Smooth muscle cell (in vitro differentiated cells): Measurements from ENCODE around the gene SERTM2. TPM values are rescaled to one million over a fixed set of nuclear protein-coding genes. Genes with fewer than 3 reads are reported as not detected.

Experiments used
- DNase-seq: peaks from one replicate; lab custom pipeline; 2025; ENCODE audit not compliant: unreplicated experiment; lab: John Stamatoyannopoulos, UW
- H2AFZ ChIP-seq: fragments of 200-600 bp; sonication (generic); 2 replicates; pipeline ENCODE4 v1.6.0; 2016; ENCODE audit warnings: antibody characterized with exemption, low read depth, mild to moderate bottlenecking
- H3F3A ChIP-seq: fragments of 200-600 bp; sonication (generic); 2 replicates; pipeline ENCODE4 v1.6.0; 2017; ENCODE audit warnings: antibody characterized with exemption, low read depth
- H3K27ac ChIP-seq: fragments of 200-600 bp; sonication (generic); 2 replicates; pipeline ENCODE4 v1.5.1; 2016; ENCODE audit warnings: low read depth, mild to moderate bottlenecking
- H3K27me3 ChIP-seq: fragments of 200-600 bp; sonication (generic); 2 replicates; pipeline ENCODE4 v1.6.1; 2016; ENCODE audit warnings: low read depth, mild to moderate bottlenecking
- H3K36me3 ChIP-seq: fragments of 200-600 bp; sonication (generic); 2 replicates; pipeline ENCODE4 v1.5.1; 2016; ENCODE audit warnings: low read depth
- H3K4me1 ChIP-seq: fragments of 200-600 bp; sonication (generic); 2 replicates; pipeline ENCODE4 v1.5.1; 2016; ENCODE audit warnings: low read depth
- H3K4me2 ChIP-seq: fragments of 200-600 bp; sonication (generic); 2 replicates; pipeline ENCODE4 v1.6.0; 2016; ENCODE audit warnings: mild to moderate bottlenecking
- H3K4me3 ChIP-seq: fragments of 200-600 bp; sonication (generic); 2 replicates; pipeline ENCODE4 v1.5.1; 2016; ENCODE audit warnings: mild to moderate bottlenecking
- H3K79me2 ChIP-seq: fragments of 200-600 bp; sonication (generic); 2 replicates; pipeline ENCODE4 v1.6.0; 2016; ENCODE audit warnings: low read depth, mild to moderate bottlenecking
- H3K9ac ChIP-seq: fragments of 200-600 bp; sonication (generic); 2 replicates; pipeline ENCODE4 v1.6.0; 2016; ENCODE audit warnings: low read depth
- H3K9me3 ChIP-seq: fragments of 200-600 bp; sonication (generic); replicated peaks from 2 replicates; pipeline ENCODE4 v1.5.1; 2016; ENCODE audit warnings: low read depth
- H4K20me1 ChIP-seq: fragments of 200-600 bp; sonication (generic); 2 replicates; pipeline ENCODE4 v1.6.0; 2016; ENCODE audit warnings: low read depth
- CTCF ChIP-seq: fragments of 200-600 bp; sonication (generic); IDR thresholded peaks from 2 replicates; pipeline ENCODE4 v1.5.1; 2017; ENCODE audit warnings: borderline replicate concordance, mild to moderate bottlenecking, antibody characterized with exemption; ENCODE audit not compliant: insufficient read depth, poor library complexity, severe bottlenecking
- WGBS: methylation state at CpG from one replicate; pipeline ENCODE4 v1.1.7; 2016; ENCODE audit warnings: low lambda C conversion rate; 5-methylcytosine and 5-hydroxymethylcytosine counted together
- polyA plus RNA-seq: library from polyadenylated mRNA; unstranded; fragments of >200 nt; fragmentation: Nextera tagmentation; extraction: Ambion mirVana; gene quantifications from 2 replicates; pipeline ENCODE4 v1.2.1, GENCODE V29; 2016
- total RNA-seq: library from RNA; depleted of rRNA; stranded (reverse); fragments of >200 nt; gene quantifications from 2 replicates; pipeline ENCODE4 v1.2.3, GENCODE V29; 2014

Gene SERTM2
- total and polyA plus RNA-seq, 2 experiments from 2014 or later, result 0.31 to 0.55 TPM

DNA sequence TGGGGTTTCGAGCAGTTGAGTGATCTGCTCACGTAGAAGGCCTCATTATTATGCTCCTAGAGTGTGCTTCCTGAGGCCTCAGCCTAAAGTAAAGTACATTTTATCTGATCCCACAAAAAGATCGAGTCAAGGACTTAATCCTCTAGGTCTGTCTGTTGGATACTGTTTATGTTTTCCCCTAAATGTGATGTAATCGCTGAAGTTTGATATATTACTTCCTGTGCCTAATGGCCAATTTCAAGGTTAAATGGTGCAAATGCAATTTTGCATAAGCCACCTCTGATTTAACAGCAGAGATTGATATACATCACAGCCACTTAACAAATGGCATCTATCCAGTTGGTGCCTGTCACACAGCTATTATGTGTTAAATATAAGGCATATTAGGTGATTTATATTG, 19.4 kb upstream of the SERTM2 start:
- no peaks in the 10 kb centered on the region for H3K9me3 ChIP-seq
- no peaks in the 10 kb centered on the region for H4K20me1 ChIP-seq
- no peaks in the 10 kb centered on the region for H3F3A ChIP-seq
- H3K27me3 ChIP-seq, result no peaks in the 10 kb centered on the region
- no peak overlapping the region for H3K9ac ChIP-seq
- no peak overlapping the region for H3K4me3 ChIP-seq
- no peak overlapping the region for H3K27ac ChIP-seq
- no peak for TF ChIP-seq CTCF
- H2AFZ ChIP-seq, result no peak overlapping the region
- WGBS, result 19% methylated on average over 4 of the region's 4 CpGs
- no peaks in the 10 kb centered on the region for H3K79me2 ChIP-seq
- no peak overlapping the region for H3K4me2 ChIP-seq
- no peaks in the 10 kb centered on the region for H3K36me3 ChIP-seq
- H3K4me1 ChIP-seq, result no peaks in the 10 kb centered on the region
- DNase-seq, result no peak

GRCh38 chrX:111498538-111499103, 12.8 kb upstream of the SERTM2 start:
- no peak for DNase-seq
- Histone ChIP-seq H3K4me3 (no peak overlapping the region), H3F3A (no peaks in the 10 kb centered on the region), H3K9ac (no peak overlapping the region), H3K36me3 (no peaks in the 10 kb centered on the region), H3K4me1 (no peaks in the 10 kb centered on the region), H3K9me3 (no peaks in the 10 kb centered on the region), H3K4me2 (no peak overlapping the region), H2AFZ (no peak overlapping the region), H3K27me3 (no peaks in the 10 kb centered on the region), H4K20me1 (no peaks in the 10 kb centered on the region), H3K79me2 (no peaks in the 10 kb centered on the region), H3K27ac (no peak overlapping the region)
- no peak for TF ChIP-seq CTCF
- 93% methylated on average over 3 of the region's 3 CpGs for WGBS

GRCh38 chrX:111503485-111503993, 7.9 kb upstream of the SERTM2 start:
- no peak for DNase-seq

More at GRCh38 chrX:111503485-111503993, 7.9 kb upstream of the SERTM2 start:
- Histone ChIP-seq H3K79me2 (no peaks in the 10 kb centered on the region), H3K27ac (no peak overlapping the region), H3F3A (no peaks in the 10 kb centered on the region), H2AFZ (no peak overlapping the region), H3K27me3 (no peaks in the 10 kb centered on the region), H3K36me3 (no peaks in the 10 kb centered on the region), H3K9ac (no peak overlapping the region), H3K4me3 (no peak overlapping the region), H3K4me1 (no peaks in the 10 kb centered on the region), H3K4me2 (no peak overlapping the region), H4K20me1 (no peaks in the 10 kb centered on the region), H3K9me3 (no peaks in the 10 kb centered on the region)
- no peak for TF ChIP-seq CTCF
- 81% methylated on average over 2 of the region's 2 CpGs for WGBS
